Stimulated activated CD4-positive, alpha-beta T cell treated with anti-CD3 and anti-CD28 coated beads, Interleukin-2, amount 100 ng/mL, for 24 hours (primary cell): ENCODE measurements around the gene ENTREP3.
"Not testable (repeated sequence)": the region's sequence is repeated elsewhere in the genome, so short reads cannot be mapped to it uniquely, and the experiment has no call there.

Experiments
- DNase-seq, 2 donors: peaks; one replicate each; pipeline ENCODE4 v3.0.0-alpha.2; 2020

The ENTREP3 gene

DNA sequence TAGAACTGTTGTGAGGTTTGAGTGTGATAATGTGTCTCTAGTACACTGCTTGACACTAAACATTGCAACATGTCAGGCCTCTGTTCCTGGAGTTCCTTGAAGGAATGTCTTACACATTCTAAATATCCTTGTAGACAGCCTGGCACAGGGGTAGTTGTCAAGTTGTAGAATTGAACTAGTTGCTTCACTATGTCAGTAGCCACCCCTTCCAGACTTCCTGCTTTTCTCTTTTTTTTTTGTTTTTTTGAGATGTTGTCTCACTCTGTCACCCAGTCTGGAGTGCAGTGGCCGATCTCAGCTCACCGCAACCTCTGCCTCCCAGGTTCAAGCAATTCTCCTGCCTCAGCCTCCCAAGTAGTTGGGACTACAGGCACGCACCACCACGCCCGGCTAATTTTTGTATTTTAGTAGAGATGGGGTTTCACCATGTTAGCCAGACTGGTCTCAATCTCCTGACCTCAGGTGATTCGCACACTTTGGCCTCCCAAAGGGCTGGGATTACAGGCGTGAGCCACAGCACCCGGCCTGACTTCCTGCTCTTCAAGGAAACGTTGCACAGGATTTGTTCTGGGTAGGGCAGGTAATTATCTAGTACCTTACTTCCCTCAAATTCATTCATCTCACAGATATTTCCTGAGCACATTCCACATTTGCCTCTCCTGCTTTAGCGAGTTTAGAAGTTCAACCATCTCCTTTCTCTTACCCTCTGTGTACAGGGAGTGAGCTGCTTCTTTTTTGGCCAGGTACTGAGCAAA is 34.9 kb downstream of the ENTREP3 start:
- not testable (repeated sequence) for DNase-seq

DNA sequence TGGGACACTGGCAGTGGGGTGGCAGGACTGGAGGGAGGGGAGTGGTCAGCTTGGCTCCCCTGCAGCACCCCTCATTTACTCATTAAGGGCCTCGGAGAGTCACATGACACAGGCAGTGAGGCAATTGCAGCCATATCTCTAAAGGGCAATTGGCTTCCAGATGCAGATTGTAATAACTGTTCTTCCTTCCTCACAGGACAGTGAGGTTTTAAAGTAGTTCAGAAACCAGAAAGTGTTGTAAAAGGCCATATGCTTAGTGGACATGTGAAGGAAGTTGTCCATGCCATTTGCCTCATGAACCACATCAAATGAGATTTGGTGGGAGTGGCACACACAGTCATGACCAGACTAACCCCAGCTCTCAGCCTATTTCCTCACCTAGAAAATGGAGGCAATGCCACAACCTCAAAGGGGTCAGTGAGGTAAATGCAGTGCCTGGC is 35.7 kb downstream of the ENTREP3 start:
- no peak for DNase-seq

DNA sequence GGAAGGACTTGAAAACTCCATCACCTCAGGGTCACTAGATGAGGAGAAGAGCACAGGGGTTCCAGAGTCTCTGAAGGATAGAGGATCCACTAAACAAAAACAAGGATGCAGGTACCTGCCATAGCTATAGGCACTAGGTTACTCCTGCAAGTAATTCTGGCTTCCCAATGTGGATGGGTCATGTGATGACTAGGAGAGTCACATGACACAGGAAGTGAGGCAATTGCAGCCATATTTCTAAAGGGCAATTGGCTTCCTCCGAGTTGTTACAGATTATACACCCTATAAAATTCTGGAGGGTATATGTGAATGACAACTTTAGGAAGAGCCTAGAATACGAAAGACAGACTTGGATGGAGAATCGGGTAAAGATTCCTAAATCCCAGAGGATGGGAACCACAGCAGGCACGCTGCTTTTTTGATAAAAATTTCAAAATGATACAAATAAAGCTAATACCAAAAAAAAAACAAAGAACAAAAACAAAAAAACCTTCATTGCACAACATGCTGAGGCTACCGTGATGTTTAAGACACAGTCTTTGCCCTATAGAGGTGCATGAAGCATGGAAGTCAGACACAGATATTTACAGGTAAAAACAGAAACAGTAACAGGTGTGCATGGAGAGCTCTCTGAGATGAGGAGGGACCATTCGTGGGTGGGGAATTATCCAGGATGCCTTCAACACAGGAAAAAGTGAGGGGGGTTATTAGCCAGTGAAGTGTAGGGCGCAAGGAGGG is 36.3 kb downstream of the ENTREP3 start:
- no peak for DNase-seq

DNA sequence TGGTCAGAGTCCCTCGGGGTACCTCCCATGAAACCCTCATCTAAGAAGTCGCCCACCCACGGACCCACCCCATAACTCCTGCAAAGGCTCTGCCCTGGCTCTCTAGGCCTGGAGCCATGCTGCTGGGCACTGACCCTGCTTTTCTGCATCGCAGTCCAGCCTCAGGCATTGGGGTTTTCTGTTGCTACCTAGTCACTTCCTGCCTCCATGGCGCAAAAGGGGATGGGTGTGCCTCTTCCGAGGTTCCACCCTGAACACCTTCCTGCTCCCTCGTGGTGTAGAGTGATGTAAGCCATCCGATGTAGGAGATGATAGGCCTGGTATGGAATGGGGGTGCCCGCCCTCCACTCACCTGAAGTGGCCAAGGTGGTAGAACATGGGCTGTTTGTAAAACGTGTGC is 40.6 kb downstream of the ENTREP3 start:
- DNase-seq: not testable (repeated sequence)

DNA sequence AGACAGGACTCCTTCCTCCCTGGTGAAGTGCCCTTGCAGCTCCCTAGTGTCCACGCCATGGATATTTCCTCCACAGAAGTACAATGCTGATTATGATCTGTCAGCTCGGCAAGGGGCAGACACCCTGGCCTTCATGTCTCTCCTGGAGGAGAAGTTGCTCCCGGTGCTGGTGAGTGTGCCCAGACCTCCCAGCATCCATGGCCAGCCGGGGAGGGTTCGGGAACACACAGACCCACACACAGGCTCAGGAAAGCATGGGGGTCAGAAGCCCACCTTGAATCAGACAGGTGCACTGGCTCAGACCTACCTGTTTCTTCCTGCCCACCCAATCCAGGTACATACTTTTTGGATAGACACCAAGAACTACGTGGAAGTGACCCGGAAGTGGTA is 43.2 kb downstream of the ENTREP3 start:
- not testable (repeated sequence) for DNase-seq

DNA sequence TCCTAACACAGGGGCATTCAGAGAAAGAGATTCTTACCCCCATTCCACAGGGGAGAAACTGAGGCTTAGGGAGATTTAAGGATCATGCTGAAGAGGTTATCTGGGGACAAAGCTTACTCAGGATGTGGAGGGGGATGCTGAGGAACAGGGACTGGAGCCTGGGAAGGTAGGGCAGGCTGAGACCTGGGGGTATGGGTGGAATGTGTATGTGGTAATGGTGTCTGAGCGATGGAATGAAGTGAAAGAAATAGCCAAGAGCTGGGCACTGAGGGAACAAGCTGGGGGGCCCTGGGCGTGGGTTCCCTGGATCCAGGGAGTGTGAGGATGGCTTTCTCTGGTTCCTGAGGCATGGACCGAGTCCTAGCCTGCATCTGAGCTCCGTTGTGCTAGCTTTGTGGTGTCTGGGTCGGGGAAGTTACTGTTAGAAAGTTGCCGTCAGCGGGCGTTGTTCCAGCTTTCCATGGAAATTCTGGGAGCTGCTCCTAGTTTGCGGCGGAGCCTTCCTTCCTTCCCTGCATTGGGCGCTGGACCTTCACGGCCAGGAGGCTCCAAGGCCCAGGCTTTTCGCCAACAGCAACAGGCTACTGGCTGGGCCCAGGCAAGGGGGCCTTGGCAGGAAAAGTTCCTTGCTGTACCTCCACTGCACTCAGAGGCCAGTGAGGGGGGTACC is 43.8 kb downstream of the ENTREP3 start:
- DNase-seq: not testable (repeated sequence)

DNA sequence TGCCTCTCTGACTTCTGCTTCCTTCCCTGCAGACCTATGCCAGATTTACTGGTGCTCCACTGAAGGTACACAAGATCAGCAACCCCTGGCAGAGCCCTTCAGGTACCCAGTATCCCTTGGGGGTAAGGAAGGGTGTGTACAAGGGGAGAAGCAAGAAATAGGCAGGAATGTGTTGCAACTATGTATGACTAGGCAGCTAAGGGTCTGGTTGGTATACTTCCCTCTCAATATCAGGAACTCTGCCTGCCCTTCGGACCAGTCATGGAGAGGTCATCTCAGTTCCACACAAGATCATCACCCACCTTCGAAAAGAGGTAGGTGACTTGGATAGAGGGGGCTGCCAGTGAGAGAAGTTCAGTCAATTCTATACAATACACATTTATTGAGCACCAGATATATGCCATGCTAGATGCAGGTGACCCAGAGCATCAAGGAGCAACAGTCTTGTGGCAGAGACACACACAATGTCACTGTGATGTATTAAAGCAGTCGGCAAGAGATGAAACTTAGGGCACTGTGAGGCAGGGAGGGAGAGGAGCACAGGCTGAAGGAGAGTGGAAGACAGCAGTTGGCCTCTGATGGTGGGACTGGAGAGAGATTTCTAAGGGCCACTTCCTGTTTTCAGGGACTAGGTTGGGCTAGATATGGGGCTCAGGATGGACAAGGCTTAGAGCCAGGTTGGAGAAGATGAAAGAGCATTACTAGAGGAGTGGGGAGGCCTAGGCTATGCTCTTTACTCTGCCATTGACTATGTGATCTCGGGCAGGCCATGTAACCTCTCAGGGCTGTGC is 44.8 kb downstream of the ENTREP3 start:
- no peak for DNase-seq

DNA sequence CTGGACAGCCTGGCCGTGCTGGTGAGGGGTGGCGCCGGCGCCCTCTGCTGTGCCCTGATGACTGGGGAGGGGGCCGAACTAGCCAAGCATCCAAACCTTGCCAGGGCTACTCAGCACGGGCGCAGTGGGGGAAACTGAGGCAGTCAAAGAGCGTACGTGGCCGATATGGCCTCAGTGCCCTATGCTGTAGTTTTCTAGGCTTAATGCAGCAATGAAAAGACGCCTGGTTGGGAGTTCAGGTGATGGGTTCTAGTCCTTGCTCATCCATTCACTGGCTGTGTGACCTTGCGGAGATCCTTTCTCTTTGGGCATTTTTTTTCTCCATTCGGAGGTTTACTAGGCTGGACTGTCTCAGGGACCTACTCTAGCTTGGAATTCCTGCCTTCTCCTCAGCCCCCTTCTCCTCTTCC is 46.0 kb downstream of the ENTREP3 start:
- no peak for DNase-seq

DNA sequence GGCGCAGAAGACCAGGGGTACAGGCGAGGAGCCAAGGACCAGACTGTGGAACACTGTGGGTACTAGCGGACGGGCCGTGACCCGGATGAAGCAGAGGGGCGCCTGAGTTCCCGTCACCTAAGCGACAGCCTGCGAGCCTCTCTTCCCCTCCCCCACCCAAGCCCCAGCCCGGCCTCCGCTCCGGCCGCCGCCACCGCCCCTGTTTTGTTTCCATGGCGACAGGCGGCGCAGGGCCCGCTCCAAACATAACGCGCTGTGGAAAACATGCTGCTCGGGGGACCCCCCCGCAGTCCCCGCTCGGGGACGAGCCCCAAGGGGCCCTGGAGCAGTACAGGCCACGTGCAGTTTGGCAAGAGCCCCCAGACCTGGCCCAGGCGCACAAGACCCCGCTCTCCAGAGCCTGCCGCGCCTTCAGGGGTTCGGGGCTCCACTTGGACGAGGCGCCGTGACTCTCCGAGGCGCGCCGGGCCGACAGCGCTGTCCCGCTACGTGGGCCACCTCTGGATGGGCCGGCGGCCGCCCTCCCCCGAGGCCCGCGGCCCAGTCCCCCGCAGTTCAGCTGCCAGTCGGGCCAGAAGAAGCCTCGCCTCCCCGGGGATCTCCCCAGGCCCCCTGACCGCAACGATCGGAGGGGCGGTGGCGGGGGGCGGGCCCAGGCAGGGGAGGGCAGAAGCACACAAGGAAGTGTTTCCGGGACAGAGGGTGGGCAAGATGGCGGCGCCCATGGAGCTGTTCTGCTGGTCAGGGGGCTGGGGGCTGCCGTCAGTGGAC is 46.6 kb downstream of the ENTREP3 start, which contains the start of gene MTX1:
Gene MTX1 (plus strand): TSS at position 155 of the 771 bp plus-strand sequence. CDS start 110 bp downstream, at position 265.
- peak; percentile 88 for DNase-seq

DNA sequence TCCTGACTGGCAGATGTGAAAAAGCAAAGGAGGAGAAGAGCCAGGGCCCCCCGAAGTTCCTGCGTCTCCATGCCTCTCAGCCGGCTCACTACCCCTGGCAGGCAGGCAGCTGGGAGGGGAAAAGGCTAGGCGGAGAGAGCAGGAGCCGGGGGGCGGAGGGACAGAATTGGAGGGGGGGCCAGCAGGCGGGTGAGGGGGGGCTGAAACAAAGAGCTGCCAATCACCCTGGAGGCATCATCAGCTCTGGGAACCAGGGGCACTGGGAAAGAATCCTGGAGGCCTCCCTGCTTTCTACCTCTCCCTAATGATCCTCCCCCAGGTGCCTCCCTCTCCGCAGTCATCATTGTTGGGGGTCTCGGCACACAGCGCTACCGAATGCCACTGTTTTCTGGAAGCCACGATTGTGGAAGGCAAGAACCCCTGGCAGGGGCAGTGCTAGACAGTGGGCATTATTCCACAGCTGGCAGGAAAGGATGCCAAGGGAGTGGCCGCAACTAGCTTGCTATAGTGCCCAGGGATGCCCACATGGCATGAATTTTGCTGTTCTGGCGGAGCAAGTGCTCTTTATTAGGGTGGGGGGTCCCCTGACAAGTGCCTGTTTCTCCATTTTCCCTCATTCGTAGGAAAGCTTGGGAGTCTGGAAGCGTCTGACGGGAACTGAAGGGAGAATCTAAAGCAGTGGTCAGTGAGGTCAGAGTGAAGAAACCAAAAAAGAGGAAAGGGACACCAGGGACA is 47.3 kb downstream of the ENTREP3 start, which contains the start of gene THBS3:
Gene THBS3 (minus strand): TSS at position 92 of the 735 bp plus-strand sequence. CDS start 21 bp downstream, at position 71.
- no peak for DNase-seq

DNA sequence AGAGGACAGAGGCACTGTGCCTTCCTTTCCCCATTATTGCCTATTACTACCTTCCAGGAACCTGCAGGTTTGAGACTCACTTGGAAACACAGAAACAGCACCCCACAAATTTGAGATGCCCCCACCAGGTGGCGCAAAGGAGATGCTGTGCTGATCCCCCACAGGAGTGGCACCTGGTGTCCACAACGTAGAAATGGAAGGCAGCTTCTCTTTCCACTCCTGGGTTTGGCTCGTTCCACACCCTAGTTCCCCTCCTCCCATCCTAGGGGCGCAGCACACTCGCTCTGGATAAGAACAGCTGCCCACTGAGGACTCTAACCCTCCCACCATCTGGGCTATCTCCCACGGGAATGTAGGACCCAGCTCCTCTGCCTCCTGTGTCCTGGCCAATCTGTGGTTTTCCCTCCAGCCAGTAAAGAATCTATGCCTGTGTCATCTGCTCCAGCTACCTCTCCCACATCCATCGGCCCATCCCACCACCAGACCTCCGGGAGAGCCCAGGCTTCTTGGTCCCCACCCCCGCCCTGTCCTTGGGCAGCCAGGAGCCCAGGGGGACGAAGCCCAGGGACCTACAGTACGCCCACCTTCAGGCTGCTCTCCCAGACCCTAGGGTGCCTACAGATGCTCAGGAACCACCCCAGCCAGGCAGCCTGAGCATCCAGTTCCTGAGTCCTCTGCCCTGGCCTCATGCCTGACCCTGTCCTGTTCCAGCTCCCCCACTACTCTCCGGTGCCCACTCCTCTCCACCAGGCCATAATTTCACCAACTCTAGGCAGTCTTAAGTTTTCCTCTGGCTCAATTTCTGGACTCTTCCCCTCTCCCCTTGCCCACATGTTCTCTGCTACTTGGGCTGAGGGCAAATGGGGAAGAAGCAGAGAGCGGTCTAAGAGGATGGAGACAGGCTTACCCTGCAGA is 48.1 kb downstream of the ENTREP3 start:
- DNase-seq: peak; percentile 95

DNA sequence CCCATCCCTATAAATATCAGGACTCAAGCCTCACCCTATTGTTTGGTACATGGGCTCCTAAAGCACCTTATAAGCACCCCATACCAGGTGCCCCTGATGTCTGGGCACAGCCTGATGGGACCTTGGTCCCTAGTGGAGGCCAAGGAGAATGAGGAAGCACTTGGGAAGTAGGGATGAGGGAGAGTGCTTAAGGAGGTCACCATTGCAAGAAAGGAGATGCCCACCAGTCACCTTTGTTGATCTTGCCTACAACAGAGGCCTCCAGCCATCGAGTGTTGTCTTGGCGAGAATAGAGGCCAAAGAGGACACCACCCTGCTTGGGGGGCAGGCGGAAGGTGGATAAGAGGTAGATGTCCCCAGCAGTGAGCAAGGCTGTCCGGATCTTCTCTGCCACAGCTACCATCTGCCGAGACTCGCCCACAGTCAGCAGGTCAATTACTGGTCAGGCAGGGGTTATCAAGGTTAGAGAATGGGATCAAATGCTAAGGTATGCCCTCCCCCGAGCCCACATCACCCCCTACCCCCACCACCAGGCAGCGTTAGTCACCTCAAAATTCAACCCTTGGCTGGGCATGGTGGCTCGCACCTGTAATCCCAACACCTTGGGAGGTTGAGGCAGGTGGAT is 49.2 kb downstream of the ENTREP3 start:
- no peak for DNase-seq

DNA sequence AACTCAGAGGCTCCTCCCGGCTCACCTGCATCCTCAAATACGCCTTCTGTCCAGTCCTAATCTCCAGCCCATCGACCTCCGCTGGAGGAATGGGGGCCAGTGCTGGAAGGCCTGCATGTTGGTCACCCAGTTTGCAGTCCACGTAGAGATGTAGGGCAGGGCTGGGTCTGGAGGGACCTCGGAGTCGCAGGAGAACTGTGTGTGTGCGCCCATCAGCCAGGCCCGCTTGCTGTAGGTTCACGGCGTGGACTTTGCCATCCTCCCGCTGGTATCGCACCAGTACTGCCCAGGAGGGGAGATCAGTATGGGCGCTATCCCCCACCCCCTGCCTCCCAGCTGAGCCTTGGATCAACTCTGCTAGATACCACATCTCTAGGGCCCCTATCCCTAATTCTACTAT is 50.2 kb downstream of the ENTREP3 start:
- DNase-seq: no peak

DNA sequence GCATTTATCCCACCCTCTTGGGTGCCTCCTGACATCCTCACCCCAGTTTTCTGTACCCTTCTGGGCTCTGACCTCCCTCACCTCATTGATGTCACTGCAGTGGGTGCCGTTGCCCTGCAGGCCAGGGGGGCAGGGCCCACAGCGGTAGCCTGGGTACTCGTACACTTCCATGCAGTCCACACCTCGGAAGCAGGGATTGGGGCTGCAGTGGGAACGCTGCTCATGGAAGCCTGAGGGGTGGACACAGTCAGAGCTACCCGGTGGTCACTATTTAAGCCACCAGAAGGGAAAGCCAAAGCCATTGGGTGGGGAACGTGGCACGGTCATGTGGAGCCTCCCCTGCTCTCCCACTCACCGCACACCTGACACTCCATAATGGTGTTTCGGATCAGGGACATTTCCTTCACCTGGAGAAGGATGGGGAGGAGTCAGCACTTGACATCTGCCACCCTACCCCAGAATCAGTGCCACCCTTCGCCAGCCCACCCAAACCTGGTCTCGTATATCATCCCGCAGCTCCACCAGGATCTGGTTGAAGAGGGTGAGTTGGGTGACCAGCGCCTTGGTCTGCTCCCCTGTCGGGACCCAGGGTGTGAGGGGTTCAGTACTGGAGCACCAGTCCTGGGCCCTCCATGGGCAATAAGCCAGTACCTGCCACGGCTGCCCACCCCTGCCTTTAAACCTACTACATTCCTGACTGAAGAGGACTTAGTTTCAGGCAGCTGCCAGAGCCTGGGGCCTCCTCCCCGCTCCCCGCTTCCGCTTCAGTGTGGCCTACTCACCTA is 52.4 kb downstream of the ENTREP3 start:
- no peak for DNase-seq

DNA sequence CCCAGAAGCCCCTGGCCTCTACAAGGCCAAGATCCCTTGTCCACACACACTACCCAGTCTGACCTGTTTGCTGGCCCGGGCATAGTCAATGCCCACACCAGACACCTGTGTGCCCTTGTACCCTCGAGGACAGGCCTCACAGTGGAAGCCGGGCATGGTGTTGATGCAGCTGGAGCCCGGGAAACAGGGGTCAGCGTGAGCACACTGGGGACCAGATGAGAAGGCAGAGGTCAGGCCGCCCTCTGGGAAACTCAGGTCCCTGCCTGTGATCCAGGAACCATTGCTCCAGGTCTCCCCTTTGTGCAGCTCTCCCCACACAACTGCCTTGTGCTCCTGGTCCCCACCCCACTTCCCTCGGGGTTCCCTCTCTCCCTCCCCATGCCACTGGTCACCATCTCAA is 53.1 kb downstream of the ENTREP3 start:
- no peak for DNase-seq

DNA sequence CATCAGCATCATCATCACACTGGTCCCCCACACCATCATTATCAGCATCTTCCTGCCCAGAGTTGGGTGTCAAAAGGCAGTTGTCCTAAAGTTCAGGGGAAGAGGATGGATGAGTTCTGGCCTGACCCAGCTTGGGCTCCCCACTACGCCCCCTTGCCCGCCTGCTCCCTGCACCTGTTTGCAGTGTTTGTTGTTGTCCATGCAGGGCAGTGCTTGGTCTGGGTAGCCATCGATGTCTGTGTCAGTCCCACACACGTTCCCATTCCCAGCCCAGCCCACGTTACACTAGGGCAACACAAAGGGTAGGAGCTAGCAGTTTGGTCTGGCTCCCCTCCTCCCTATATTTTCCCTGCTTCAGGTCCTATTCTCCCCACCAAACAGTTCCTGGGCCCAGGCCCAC is 54.4 kb downstream of the ENTREP3 start:
- DNase-seq: no peak

DNA sequence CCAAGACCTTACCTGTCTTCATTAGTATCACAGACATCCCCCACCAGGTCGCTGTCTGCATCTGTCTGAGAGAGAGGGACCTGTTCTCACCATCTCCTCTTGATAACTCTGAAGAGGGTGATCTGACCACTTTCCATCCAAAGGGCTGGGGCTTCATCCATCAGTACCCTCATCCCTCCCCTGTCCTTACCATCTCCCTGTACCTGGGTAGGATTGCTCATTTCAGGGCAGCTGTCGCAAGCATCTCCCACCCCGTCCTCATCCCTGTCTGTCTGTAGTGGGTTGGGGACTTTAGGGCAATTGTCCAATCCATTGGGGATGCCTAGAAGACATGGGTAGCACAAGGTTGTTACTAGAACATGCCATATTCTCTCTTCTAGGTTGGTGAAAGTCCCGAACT is 55.5 kb downstream of the ENTREP3 start:
- no peak for DNase-seq

DNA sequence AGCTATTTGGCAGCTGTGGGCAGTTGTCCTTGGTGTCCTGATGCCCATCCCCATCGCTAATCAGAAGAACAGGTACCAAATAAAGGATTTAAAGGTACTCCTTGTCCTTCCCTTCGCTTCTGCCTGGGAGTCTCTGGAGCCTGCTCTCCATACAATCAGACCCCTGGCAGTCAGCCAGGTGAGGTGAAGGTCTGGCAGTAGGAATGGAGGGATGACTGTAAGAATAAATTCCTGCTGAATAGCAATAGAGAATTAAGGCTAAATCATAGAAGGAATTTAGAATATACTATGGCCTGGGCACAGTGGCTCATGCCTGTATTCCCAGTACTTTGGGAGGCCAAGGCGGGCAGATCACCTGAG is 56.8 kb downstream of the ENTREP3 start:
- DNase-seq: no peak
